ENCODE results near the gene BABAM1.

The BABAM1 gene

DNA sequence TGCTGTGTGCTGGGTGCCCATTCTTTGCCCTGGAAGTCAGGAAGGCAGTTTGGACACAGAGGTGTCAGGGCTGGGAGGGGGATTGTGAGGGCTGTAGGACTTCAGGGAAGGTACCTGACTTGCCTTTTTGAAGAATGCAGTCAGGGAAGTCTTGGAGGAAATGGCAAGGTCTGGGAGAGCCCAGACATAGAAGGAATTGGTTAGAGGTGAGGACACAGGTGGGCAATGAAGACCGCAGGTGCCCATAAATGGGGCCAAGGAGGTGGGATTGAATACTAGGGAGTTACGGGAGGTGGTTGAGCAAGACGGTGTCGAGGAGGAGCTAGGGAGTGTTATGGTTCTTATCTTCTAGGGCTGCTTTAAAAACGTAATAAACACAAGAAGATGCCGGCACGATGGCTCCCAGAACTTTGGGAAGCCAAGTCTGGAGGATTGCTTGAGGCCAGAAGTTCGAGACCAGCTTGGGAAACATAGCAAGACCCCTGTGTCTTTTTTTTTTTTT is 40.7 kb downstream of the BABAM1 start:
- no peak for TF ChIP-seq Cebpa-rat (IDR thresholded peaks at IDR 0.05)
- no peaks in the 10 kb centered on the region for H3K9me3 ChIP-seq
- H3K4me1 ChIP-seq, result peaks cover 66% of the 10 kb centered on the region
- H4K20me1 ChIP-seq, result peaks cover 35% of the 10 kb centered on the region
- no peak overlapping the region for H3K27ac ChIP-seq
- H3K4me3 ChIP-seq, result no peak overlapping the region
- H3K36me3 ChIP-seq, result peaks cover 20% of the 10 kb centered on the region
- H3K4me2 ChIP-seq, result peak overlapping the region; percentile 96
- H3K9ac ChIP-seq, result no peak overlapping the region; the same call in 1 of the 2 replicates
- H3K27me3 ChIP-seq, result no peaks in the 10 kb centered on the region

DNA sequence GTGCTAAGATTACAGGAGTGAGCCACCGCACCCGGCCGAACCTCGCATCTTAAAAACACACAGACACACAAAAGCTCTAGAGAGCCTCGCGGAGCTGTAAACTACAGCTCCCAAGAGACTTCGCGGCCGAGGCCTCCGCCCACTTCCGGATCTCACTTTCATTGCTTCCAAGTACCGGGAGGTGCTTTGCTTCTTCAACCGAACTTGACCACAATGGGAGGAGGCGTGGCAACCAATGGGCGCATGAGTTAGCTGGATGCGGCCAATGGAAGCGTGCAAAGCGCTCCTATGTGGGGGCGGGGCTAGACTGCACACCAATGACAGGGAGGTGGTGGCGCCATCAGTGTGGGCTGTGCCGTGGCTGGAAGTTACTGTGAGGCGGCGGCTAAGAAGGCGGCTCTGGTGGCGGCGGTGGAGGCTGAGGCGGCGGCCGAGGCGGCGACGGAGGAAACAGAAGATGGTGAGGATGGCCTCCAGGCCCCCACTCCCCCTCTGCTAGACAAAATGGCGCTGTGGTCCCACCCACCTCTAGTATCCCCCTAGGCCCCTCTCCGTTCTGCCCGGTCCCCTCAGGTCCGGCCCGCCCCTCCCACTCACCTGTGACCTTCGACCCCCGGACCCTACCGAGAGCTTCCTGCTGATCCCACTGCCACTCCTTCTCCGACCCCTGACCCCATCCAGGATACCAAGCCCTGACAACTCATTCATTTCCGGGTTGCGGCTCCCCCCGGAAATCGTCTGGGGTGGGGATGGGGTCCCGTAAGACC is 42.1 kb downstream of the BABAM1 start, which contains the start of gene DDA1:
Gene DDA1 (plus strand): TSS at position 366 of the 767 bp plus-strand sequence. CDS start 92 bp downstream, at position 458.
- Histone ChIP-seq H4K20me1 (peaks cover 50% of the 10 kb centered on the region), H3K4me1 (peaks cover 56% of the 10 kb centered on the region), H3K4me3 (peak within 1 kb of the TSS; percentile 92), H3K4me2 (peak within 1 kb of the TSS; percentile 96), H3K27me3 (no peaks in the 10 kb centered on the region), H3K9me3 (no peaks in the 10 kb centered on the region), H3K9ac (peak within 1 kb of the TSS; percentile 89), H3K27ac (peak within 1 kb of the TSS; percentile 87), H3K36me3 (peaks cover 35% of the 10 kb centered on the region)
- no peak for TF ChIP-seq Cebpa-rat (IDR thresholded peaks at IDR 0.05)

DNA sequence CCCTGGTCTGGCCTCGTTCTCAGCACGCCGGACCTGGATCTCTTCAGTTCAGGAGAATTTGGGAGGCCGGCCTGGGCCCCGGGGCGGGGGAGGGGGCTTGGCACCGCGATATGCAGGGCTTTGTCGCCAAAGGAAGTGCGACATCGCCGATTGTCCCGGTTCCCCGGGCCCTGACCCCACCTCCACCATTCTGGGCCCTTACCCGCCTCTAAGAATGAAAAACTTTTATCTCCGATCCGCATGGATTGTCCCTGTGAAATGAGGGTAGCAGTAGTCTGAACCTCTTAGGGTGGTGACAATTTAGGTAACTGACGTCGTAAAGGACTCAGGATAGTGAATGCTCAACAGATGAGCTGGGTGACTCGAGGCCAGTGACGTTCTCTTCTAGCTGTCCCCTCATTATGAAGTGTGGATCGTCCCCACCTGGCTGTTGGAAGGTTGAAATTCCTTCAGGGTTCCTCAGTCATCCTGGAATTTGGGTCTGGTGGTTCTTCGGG is 42.8 kb downstream of the BABAM1 start:
- H4K20me1 ChIP-seq, result peaks cover 52% of the 10 kb centered on the region
- TF ChIP-seq Cebpa-rat (IDR thresholded peaks at IDR 0.05), result no peak
- H3K4me3 ChIP-seq, result peak overlapping the region; percentile 92
- peak overlapping the region; percentile 96 for H3K4me2 ChIP-seq
- H3K4me1 ChIP-seq, result peaks cover 50% of the 10 kb centered on the region
- H3K27ac ChIP-seq, result peak overlapping the region; percentile 87
- no peaks in the 10 kb centered on the region for H3K27me3 ChIP-seq
- peak overlapping the region; percentile 89 for H3K9ac ChIP-seq
- H3K36me3 ChIP-seq, result peaks cover 40% of the 10 kb centered on the region
- no peaks in the 10 kb centered on the region for H3K9me3 ChIP-seq

DNA sequence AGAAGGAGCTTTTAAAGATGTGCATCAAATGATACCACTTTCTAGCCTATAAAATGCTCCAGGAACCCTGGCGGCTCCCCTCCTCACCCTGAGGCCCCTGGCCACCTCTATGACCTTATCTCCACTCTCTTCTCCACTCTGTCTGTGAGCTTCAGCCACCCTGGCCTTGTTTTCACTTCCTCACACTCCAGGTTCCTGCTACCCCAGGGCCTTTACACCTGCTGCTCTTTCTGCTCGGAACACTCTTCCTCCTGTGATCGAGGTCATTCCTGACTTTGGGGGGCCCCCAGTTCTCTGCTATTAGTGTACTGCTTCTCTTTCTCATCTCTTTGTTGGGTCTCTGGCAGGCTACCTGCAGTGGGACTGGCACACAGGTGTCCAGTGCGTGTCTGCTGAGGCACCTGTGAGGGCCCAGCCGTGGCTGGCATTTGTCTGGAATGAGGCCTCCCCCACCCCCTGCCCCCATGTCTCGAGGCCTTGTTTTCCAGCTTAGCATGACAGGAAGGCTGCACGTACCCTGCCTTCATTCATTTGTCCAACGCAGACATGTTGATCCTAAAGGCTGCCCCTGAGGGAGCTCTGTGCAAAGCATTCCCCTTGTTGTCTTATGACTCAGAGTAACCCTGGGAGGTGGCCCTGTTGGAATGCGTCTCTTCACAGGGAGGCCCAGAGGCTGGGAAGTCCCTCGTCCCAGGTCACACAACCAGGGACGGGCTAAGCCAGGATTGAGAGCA is 44.4 kb downstream of the BABAM1 start:
- peaks cover 59% of the 10 kb centered on the region for H4K20me1 ChIP-seq
- no peak overlapping the region for H3K9ac ChIP-seq
- H3K27ac ChIP-seq, result no peak overlapping the region
- H3K4me3 ChIP-seq, result no peak overlapping the region
- H3K4me2 ChIP-seq, result no peak overlapping the region
- H3K36me3 ChIP-seq, result peaks cover 53% of the 10 kb centered on the region
- peaks cover 45% of the 10 kb centered on the region for H3K4me1 ChIP-seq
- no peaks in the 10 kb centered on the region for H3K27me3 ChIP-seq
- TF ChIP-seq Cebpa-rat (IDR thresholded peaks at IDR 0.05), result no peak
- no peaks in the 10 kb centered on the region for H3K9me3 ChIP-seq

DNA sequence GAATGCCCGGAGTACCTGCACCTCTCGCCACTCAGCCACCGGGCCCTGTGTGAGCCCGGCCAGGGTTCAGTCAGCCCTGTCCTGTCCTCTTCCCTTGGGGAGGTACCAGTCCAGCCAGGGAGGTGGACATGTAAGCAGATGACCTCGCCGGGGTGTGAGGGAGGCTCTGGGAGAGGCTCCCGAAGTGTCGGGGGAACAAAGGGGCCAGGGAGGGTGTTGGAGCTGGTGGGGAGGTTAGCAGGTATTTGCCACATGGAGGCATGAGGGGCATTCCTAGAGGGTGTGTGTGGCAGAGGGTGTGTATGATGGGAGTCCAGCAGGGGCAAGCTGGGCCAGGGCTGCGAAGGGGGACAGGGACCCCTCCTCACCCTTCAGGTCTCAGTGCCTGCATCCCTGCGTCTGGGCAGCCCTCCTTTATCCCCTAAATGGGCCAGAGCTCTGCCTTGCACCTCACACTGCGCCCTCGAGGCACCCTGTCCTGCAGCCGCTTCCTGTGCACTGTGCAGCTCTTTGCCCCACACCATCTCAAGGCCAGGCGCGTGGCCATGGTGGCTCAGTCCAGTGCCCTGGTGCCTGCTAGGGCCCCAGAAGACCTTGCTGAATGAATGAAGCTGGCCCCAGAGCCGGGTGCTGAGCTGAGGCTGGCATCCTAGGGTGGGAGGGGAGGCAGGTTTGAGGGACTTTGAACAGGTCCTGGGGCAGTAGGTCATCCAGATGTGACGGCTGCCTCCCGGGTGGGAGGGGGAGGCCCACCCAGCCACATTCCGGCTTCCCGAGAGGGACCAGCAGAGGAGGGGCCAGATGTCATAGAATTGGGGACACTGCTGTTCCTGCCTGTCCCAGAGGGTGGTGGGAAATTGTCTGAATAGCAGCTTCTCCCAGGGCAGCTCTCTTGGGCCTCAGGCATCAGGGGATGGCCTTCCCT is 45.2 kb downstream of the BABAM1 start:
- Histone ChIP-seq H3K9ac (no peak overlapping the region), H3K27ac (no peak overlapping the region), H3K27me3 (no peaks in the 10 kb centered on the region), H3K36me3 (peaks cover 61% of the 10 kb centered on the region), H3K4me2 (no peak overlapping the region), H3K4me1 (peaks cover 37% of the 10 kb centered on the region), H3K4me3 (no peak overlapping the region), H3K9me3 (no peaks in the 10 kb centered on the region), H4K20me1 (peaks cover 59% of the 10 kb centered on the region)
- TF ChIP-seq Cebpa-rat (IDR thresholded peaks at IDR 0.05), result no peak

DNA sequence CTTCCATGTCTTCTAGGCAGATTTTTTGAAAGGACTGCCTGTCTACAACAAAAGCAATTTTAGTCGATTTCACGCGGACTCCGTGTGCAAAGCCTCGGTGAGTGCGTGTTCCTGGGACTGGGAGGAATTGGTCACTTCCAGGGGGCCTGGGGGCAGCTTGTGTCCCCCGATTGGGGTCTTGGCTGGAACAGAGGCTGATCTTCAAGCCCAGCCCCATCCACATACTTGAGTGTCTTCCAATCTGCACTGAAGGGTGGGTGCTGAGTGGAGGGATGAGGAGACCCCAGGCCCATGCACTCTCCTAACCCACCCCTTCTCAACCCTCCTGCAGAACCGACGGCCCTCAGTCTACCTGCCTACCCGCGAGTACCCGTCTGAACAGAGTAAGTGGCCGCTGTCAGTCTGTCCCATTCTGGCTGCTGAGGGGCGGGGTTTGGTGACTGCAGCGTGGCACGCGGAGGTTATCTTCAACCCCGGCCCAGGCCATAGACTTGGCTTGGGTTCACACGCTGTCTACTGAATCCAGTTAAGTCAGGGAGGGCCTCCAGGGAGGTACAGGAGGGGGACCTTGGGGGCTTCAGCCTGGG is 46.9 kb downstream of the BABAM1 start:
- H3K27ac ChIP-seq, result no peak overlapping the region
- H3K4me1 ChIP-seq, result peaks cover 33% of the 10 kb centered on the region
- no peaks in the 10 kb centered on the region for H3K9me3 ChIP-seq
- no peaks in the 10 kb centered on the region for H3K27me3 ChIP-seq
- peaks cover 78% of the 10 kb centered on the region for H3K36me3 ChIP-seq
- peaks cover 63% of the 10 kb centered on the region for H4K20me1 ChIP-seq
- no peak overlapping the region for H3K4me2 ChIP-seq
- TF ChIP-seq Cebpa-rat (IDR thresholded peaks at IDR 0.05), result no peak
- no peak overlapping the region for H3K9ac ChIP-seq
- no peak overlapping the region for H3K4me3 ChIP-seq

DNA sequence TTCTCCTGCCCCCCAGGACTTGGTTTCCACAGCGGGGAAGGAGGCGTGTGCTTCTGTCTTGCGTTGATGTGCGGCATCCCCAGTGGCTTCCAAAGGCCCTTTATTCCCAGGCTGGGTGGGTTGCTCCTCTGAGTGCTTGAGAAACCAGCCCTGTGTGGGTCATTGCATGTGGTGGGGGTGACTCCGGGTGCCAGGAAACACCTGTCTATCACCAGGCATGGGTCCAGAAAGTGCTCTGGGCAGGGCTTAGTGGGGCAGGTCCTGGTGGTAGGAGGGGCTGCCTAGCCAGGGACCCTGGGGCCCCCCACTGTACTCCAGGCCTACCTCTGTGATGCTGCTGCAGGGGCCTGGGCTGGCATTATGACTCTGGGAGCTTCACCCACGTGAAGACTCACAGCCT is 51.7 kb downstream of the BABAM1 start:
- H3K9me3 ChIP-seq, result no peaks in the 10 kb centered on the region
- peak overlapping the region; percentile 40; the same call in 1 of the 2 replicates for H3K4me2 ChIP-seq
- H3K36me3 ChIP-seq, result peaks cover 80% of the 10 kb centered on the region
- H3K27ac ChIP-seq, result peak overlapping the region; percentile 7; the same call in 1 of the 2 replicates
- peak overlapping the region; percentile 35; the same call in 1 of the 2 replicates for H3K9ac ChIP-seq
- peaks cover 51% of the 10 kb centered on the region for H3K4me1 ChIP-seq
- H4K20me1 ChIP-seq, result peaks cover 38% of the 10 kb centered on the region
- peaks cover 8% of the 10 kb centered on the region; the same call in 1 of the 2 replicates for H3K27me3 ChIP-seq
- no peak overlapping the region for H3K4me3 ChIP-seq
- TF ChIP-seq Cebpa-rat (IDR thresholded peaks at IDR 0.05), result no peak

DNA sequence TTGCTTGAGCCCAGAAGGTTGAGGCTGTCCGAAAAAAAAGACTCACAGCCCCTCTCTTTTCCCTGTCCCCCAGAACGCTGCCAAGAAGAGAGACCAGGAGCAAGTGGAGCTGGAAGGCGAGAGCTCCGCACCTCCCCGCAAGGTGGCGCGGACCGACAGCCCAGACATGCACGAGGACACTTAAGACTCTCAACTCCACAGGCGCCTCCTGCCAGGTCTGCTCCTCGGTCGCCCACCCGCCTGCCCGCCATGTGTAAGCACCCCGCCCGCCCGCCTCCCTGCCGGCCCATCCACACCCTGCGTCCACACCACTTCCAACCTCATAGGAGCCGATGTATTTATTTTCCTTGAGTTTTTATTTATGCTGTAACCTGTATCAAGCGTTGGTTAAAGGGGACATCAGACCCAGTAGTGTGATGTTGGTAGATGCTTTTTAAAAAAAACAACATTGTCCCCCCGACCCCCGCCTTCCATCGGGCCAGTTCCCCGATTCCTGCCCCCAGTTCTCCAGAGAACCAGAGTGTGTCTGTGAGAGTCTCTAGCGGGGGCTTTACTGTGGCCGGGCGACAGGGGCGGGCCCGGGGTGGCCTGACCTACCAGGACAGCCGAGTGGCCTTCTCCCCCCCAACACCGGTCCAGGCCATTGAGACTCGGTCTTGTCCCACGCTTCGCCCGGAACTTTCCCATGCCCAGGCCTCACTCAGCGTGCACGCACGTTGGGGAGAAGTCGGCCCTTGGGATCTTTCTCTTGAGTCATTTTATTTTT is 52.4 kb downstream of the BABAM1 start:
- H3K9ac ChIP-seq, result no peak overlapping the region
- TF ChIP-seq Cebpa-rat (IDR thresholded peaks at IDR 0.05), result no peak

More for the DNA sequence above, 52.4 kb downstream of the BABAM1 start:
- no peak overlapping the region for H3K4me3 ChIP-seq
- H3K4me2 ChIP-seq, result no peak overlapping the region
- peaks cover 77% of the 10 kb centered on the region for H3K36me3 ChIP-seq
- H4K20me1 ChIP-seq, result peaks cover 35% of the 10 kb centered on the region
- peaks cover 58% of the 10 kb centered on the region for H3K4me1 ChIP-seq
- no peak overlapping the region for H3K27ac ChIP-seq
- H3K9me3 ChIP-seq, result no peaks in the 10 kb centered on the region
- H3K27me3 ChIP-seq, result peaks cover 8% of the 10 kb centered on the region; the same call in 1 of the 2 replicates
